A549 (cell line): ENCODE results near the gene TNFSF15. TPM values are rescaled to one million over a fixed set of nuclear protein-coding genes. Genes with fewer than 3 reads are reported as not detected.

Source experiments
- ATAC-seq, 2 experiments: fragments of 200-7000 bp in 1 of 2; fragments of >200 bp in 1 of 2; cut with Nextera tagmentation in 1 of 2; cut with Tn5 transposase in 1 of 2; 3 replicates each; pipeline versions ENCODE4 v1.8.0 to v1.9.1; 2018 to 2020; ENCODE audit warnings: mild to moderate bottlenecking in 1 of 2, moderate library complexity in 1 of 2
- CTCF ChIA-PET: fragments of 300-600 bp; sonication (Branson Sonifier 250); formaldehyde crosslinking; extraction: SDS; loops from one replicate; lab custom pipeline; 2021; ENCODE audit warnings: antibody characterized with exemption, inconsistent platforms; lab: Yijun Ruan, JAX
- POLR2A ChIA-PET: fragments of 350-600 bp; formaldehyde crosslinking; extraction: SDS; loops from one replicate; lab custom pipeline; 2021; ENCODE audit warnings: antibody characterized with exemption, inconsistent platforms; lab: Yijun Ruan, JAX
- DNase-seq, 2 experiments: peaks; one replicate each; pipeline versions ENCODE4 v3.0.0 to v3.0.0-alpha.2; 2011 to 2016; ENCODE audit warnings: low read depth in 1 of 2, low spot score in 1 of 2
- FAIRE-seq: peaks from 2 replicates; lab custom pipeline; 2011; peaks lifted over from hg19 to GRCh38; lab: Jason Lieb, UNC
- H3K27ac ChIP-seq, 2 experiments: fragments of >200 bp; sonication (Bioruptor Twin); formaldehyde crosslinking; 3 replicates each; pipeline ENCODE4 v1.5.1; 2016 to 2017
- H3K4me1 ChIP-seq: fragments of >200 bp; sonication (Bioruptor Twin); formaldehyde crosslinking; 3 replicates; pipeline ENCODE4 v1.6.1; 2016
- H3K4me2 ChIP-seq: fragments of >200 bp; sonication (Bioruptor Twin); formaldehyde crosslinking; 3 replicates; pipeline ENCODE4 v1.6.1; 2016
- H3K4me3 ChIP-seq: fragments of >200 bp; sonication (Bioruptor Twin); formaldehyde crosslinking; 3 replicates; pipeline ENCODE4 v1.5.1; 2016
- H3K9me3 ChIP-seq: fragments of >200 bp; sonication (Bioruptor Twin); formaldehyde crosslinking; 3 replicates; pipeline ENCODE4 v1.6.1; 2016
- CBX2 ChIP-seq: fragments of 200-600 bp; sonication (generic); IDR thresholded peaks from 2 replicates; pipeline ENCODE4 v1.6.1; 2016; ENCODE audit warnings: low read depth, mild to moderate bottlenecking, borderline replicate concordance
- ELK1 ChIP-seq: fragments of 150-350 bp; IDR thresholded peaks from 2 replicates; pipeline ENCODE4 v1.6.1; 2014; ENCODE audit warnings: low read depth, mild to moderate bottlenecking, low read length
- ESRRA ChIP-seq: fragments of 150-350 bp; IDR thresholded peaks from 2 replicates; pipeline ENCODE4 v1.6.1; 2014; ENCODE audit warnings: mild to moderate bottlenecking, low read length, borderline replicate concordance
- FOSB ChIP-seq: fragments of 250-450 bp; sonication (Bioruptor Pico); IDR thresholded peaks from 2 replicates; pipeline ENCODE4 v1.5.0; 2020; ENCODE audit warnings: mild to moderate bottlenecking, moderate library complexity
- FOSL2 ChIP-seq, 2 experiments: fragments of 450-650 bp in 1 of 2; fragments of >200 bp in 1 of 2; sonication (Bioruptor Twin) in 1 of 2; formaldehyde crosslinking; IDR thresholded peaks; 2 replicates each; pipeline versions ENCODE4 v1.5.0 to v1.6.1; 2016 to 2020; ENCODE audit warnings: mild to moderate bottlenecking in 1 of 2, moderate library complexity in 1 of 2
- GATA3 ChIP-seq: IDR thresholded peaks from 2 replicates; pipeline ENCODE4 v1.6.1; 2012; ENCODE audit warnings: borderline replicate concordance
- HOXB13 ChIP-seq: fragments of 250-450 bp; sonication (Bioruptor Pico); IDR thresholded peaks from 2 replicates; pipeline ENCODE4 v1.5.0; 2020; ENCODE audit warnings: low read depth, mild to moderate bottlenecking, moderate library complexity
- HOXB5 ChIP-seq: fragments of 250-450 bp; sonication (Bioruptor Pico); IDR thresholded peaks from 2 replicates; pipeline ENCODE4 v1.5.0; 2020; ENCODE audit warnings: mild to moderate bottlenecking, moderate library complexity
- JUNB ChIP-seq: fragments of >200 bp; sonication (Bioruptor Twin); formaldehyde crosslinking; IDR thresholded peaks from 2 replicates; pipeline ENCODE4 v1.6.1; 2016
- NFE2L2 ChIP-seq: fragments of 150-350 bp; conservative IDR thresholded peaks from 2 replicates; pipeline ENCODE4 v1.6.1; 2014; ENCODE audit warnings: low read length
- NPAS2 ChIP-seq: fragments of 250-450 bp; sonication (Bioruptor Pico); IDR thresholded peaks from 2 replicates; pipeline ENCODE4 v1.8.0; 2022; ENCODE audit warnings: mild to moderate bottlenecking, moderate library complexity, borderline replicate concordance
- NR3C1 ChIP-seq: fragments of >200 bp; sonication (Bioruptor Twin); formaldehyde crosslinking; IDR thresholded peaks from 3 replicates; pipeline ENCODE4 v1.6.1; 2017
- PBX3 ChIP-seq: IDR thresholded peaks from 2 replicates; pipeline ENCODE4 v1.6.1; 2012
- RCOR1 ChIP-seq: fragments of 150-350 bp; IDR thresholded peaks from 2 replicates; pipeline ENCODE4 v1.6.1; 2014; ENCODE audit warnings: antibody characterized with exemption, low read length, low read depth
- REST ChIP-seq: fragments of 200-600 bp; sonication (generic); IDR thresholded peaks from 2 replicates; pipeline ENCODE4 v1.6.1; 2016; ENCODE audit warnings: antibody characterized with exemption, mild to moderate bottlenecking, moderate library complexity
- RFX5 ChIP-seq: fragments of 450-650 bp; IDR thresholded peaks from 2 replicates; pipeline ENCODE4 v1.7.1; 2014; ENCODE audit warnings: antibody characterized with exemption, mild to moderate bottlenecking, moderate library complexity
- RNF2 ChIP-seq: fragments of 200-600 bp; sonication (generic); IDR thresholded peaks from 2 replicates; pipeline ENCODE4 v1.6.1; 2016; ENCODE audit warnings: low read depth, mild to moderate bottlenecking, antibody characterized with exemption, moderate library complexity, borderline replicate concordance
- TFCP2L1 ChIP-seq: fragments of 250-450 bp; sonication (Bioruptor Pico); IDR thresholded peaks from 2 replicates; pipeline ENCODE4 v1.5.0; 2021; ENCODE audit warnings: mild to moderate bottlenecking
- TP53 ChIP-seq: fragments of 250-450 bp; sonication (Bioruptor Pico); IDR thresholded peaks from 2 replicates; pipeline ENCODE4 v1.5.0; 2021; ENCODE audit warnings: mild to moderate bottlenecking, moderate library complexity
- USF2 ChIP-seq: fragments of 450-650 bp; IDR thresholded peaks from 2 replicates; pipeline ENCODE4 v1.6.1; 2014; ENCODE audit warnings: antibody characterized with exemption
- ZC3H11A ChIP-seq: fragments of 450-650 bp; IDR thresholded peaks from 2 replicates; pipeline ENCODE4 v1.6.1; 2014; ENCODE audit warnings: antibody characterized with exemption, mild to moderate bottlenecking
- ZNF302 ChIP-seq: fragments of 250-450 bp; sonication (Bioruptor Pico); IDR thresholded peaks from 2 replicates; pipeline ENCODE4 v1.9.0; 2021; ENCODE audit warnings: inconsistent platforms, mild to moderate bottlenecking, moderate library complexity
- ZSCAN20 ChIP-seq: fragments of 250-450 bp; sonication (Bioruptor Pico); IDR thresholded peaks from 2 replicates; pipeline ENCODE4 v1.8.0; 2022; ENCODE audit warnings: mild to moderate bottlenecking, moderate library complexity
- WGBS: methylation state at CpG from one replicate; pipeline ENCODE4 v1.1.6; 2017; ENCODE audit errors: missing lambda C conversion rate; 5-methylcytosine and 5-hydroxymethylcytosine counted together
- polyA plus RNA-seq, 4 experiments: library from polyadenylated mRNA; depleted of rRNA in 3 of 4; stranded (reverse); fragments of >200 nt; fragmentation: RNase III in 1 of 4; extraction: RNeasy Plus Mini Kit Qiagen cat#74134 plus additional on column Dnase treatment in 1 of 4; gene quantifications; 2 replicates in 3 of 4; 3 replicates in 1 of 4; pipeline ENCODE4 v1.2.3, GENCODE V29; 2011 to 2017

TNFSF15 gene
- polyA plus RNA-seq, 2 of the 4 experiments (the other 2 are of a cell fraction) = 2.8 to 5.6 TPM

GRCh38 chr9:114828303-114828650, 22.4 kb upstream of the TNFSF15 start:
- DNase-seq (no peak), ATAC-seq (no peak)
- no peak overlapping the region for H3K4me2 ChIP-seq
- CTCF ChIA-PET = no interaction called here
- no peak overlapping the region for H3K27ac ChIP-seq
- no peaks in the 10 kb centered on the region for H3K4me1 ChIP-seq
- TF ChIP-seq NPAS2 = no peak
- TF ChIP-seq CBX2 = no peak
- no peak for TF ChIP-seq ESRRA
- no peak for TF ChIP-seq RFX5
- no peak for TF ChIP-seq JUNB
- TF ChIP-seq NR3C1 = no peak
- no peak for TF ChIP-seq ZNF302 (CRISPR knock-in tag)
- no peak for TF ChIP-seq ZSCAN20 (CRISPR knock-in tag)
- TF ChIP-seq RCOR1 = no peak
- no peak for TF ChIP-seq REST
- no peak for TF ChIP-seq TFCP2L1 (CRISPR knock-in tag)
- no peak for TF ChIP-seq PBX3
- no peak for TF ChIP-seq HOXB5 (CRISPR knock-in tag)
- TF ChIP-seq, all 56 proteins: peak for 0
- FAIRE-seq = no peak
- Histone ChIP-seq H3K9me3 (peaks cover 10% of the 10 kb centered on the region; the same call in 2 of the 3 replicates), H3K4me3 (no peak overlapping the region)
- 25% methylated on average over 3 of the region's 3 CpGs for WGBS
- POLR2A ChIA-PET = no interaction called here

GRCh38 chr9:114827641-114828302, 21.9 kb upstream of the TNFSF15 start:
- POLR2A ChIA-PET = no interaction called here

More at GRCh38 chr9:114827641-114828302, 21.9 kb upstream of the TNFSF15 start:
- TF ChIP-seq TP53 (CRISPR knock-in tag) = no peak
- no peak for TF ChIP-seq RCOR1
- no peak for TF ChIP-seq ZC3H11A
- no peak for TF ChIP-seq FOSB (CRISPR knock-in tag)
- no peak for TF ChIP-seq FOSL2 (IDR thresholded peaks at IDR 0.05)
- TF ChIP-seq FOSL2 (CRISPR knock-in tag; IDR thresholded peaks at IDR 0.05) = no peak
- TF ChIP-seq JUNB = no peak
- TF ChIP-seq NPAS2 = no peak
- no peak for TF ChIP-seq RNF2
- no peak for TF ChIP-seq PBX3
- no peak for TF ChIP-seq NFE2L2
- no peak for TF ChIP-seq TFCP2L1 (CRISPR knock-in tag)
- TF ChIP-seq REST = no peak
- TF ChIP-seq GATA3 = no peak
- TF ChIP-seq ELK1 = no peak
- no peak for TF ChIP-seq USF2
- TF ChIP-seq HOXB13 (CRISPR knock-in tag) = no peak
- no peak for TF ChIP-seq ESRRA
- TF ChIP-seq, all 56 proteins: peak for 0
- no peak for FAIRE-seq
- no peak for DNase-seq
- no peak overlapping the region for H3K4me2 ChIP-seq
- WGBS = 55% methylated on average over 2 of the region's 2 CpGs
- H3K4me3 ChIP-seq = no peak overlapping the region
- H3K9me3 ChIP-seq = peaks cover 6% of the 10 kb centered on the region; the same call in 2 of the 3 replicates
- H3K27ac ChIP-seq = no peak overlapping the region
- H3K4me1 ChIP-seq = no peaks in the 10 kb centered on the region
- CTCF ChIA-PET = interaction anchor here (0.6 to 1.1 kb wide), 3 partner anchors 15 to 83 kb away, joined by 3 to 4 read pairs (median 3); no protein-coding TSS in a partner anchor
- no peak for ATAC-seq
